Measurements from ENCODE around the gene PAF1. TPM values are rescaled to one million over a fixed set of nuclear protein-coding genes. Genes with fewer than 3 reads are reported as not detected.

Gene PAF1
- total and polyA plus RNA-seq, 2 of the 13 experiments (the other 11 are each of a cell fraction or from before 2014, with no cell fraction given): 30.2 to 31.1 TPM

GRCh38 chr19:39397360-39398296 is 6.7 kb upstream of the PAF1 start (continued):
- TF ChIP-seq ZBTB2 (CRISPR knock-in tag; IDR thresholded peaks at IDR 0.05; ENCODE audit: low read depth): no peak
- no peak for TF ChIP-seq ZNF468 (CRISPR knock-in tag; IDR thresholded peaks at IDR 0.05)
- TF ChIP-seq ZNF382 (CRISPR knock-in tag; IDR thresholded peaks at IDR 0.05; ENCODE audit: borderline replicate concordance): no peak
- peak; percentile 69 for TF ChIP-seq PPARG (CRISPR knock-in tag; conservative IDR thresholded peaks at IDR 0.05)
- TF ChIP-seq MYPOP (CRISPR knock-in tag; IDR thresholded peaks at IDR 0.05): peak; percentile 73; the same call in 1 of the 2 replicates
- TF ChIP-seq GATA4 (IDR thresholded peaks at IDR 0.05; ENCODE audit: borderline replicate concordance, low read depth): peak; percentile 69; the same call in 1 of the 2 replicates
- TF ChIP-seq NFKB2 (CRISPR knock-in tag; IDR thresholded peaks at IDR 0.05; ENCODE audit: borderline replicate concordance): no peak; the same call in 1 of the 2 replicates
- no peak for TF ChIP-seq NFE2 (CRISPR knock-in tag; IDR thresholded peaks at IDR 0.05)
- TF ChIP-seq ZNF597 (CRISPR knock-in tag; IDR thresholded peaks at IDR 0.05): no peak
- TF ChIP-seq SMAD1 (CRISPR knock-in tag; IDR thresholded peaks at IDR 0.05; ENCODE audit: borderline replicate concordance, low read depth): peak; percentile 76; the same call in 1 of the 2 replicates
- peak; percentile 97; the same call in 1 of the 2 replicates for TF ChIP-seq ZNF788 (CRISPR knock-in tag; IDR thresholded peaks at IDR 0.05; ENCODE audit: borderline replicate concordance)
- TF ChIP-seq DNMT1 (CRISPR knock-in tag; IDR thresholded peaks at IDR 0.05): peak; percentile 79; the same call in 1 of the 2 replicates
- TF ChIP-seq ZNF296 (CRISPR knock-in tag; conservative IDR thresholded peaks at IDR 0.05): no peak
- no peak for TF ChIP-seq SP2 (CRISPR knock-in tag; IDR thresholded peaks at IDR 0.05)
- peak; percentile 48; the same call in 1 of the 2 replicates for TF ChIP-seq ZNF784 (CRISPR knock-in tag; IDR thresholded peaks at IDR 0.05; ENCODE audit: borderline replicate concordance)
- peak; percentile 76 for TF ChIP-seq ASH2L (IDR thresholded peaks at IDR 0.05; ENCODE audit: insufficient read length, low read depth, low read length)
- TF ChIP-seq CEBPG (CRISPR knock-in tag; IDR thresholded peaks at IDR 0.05): peak; percentile 54
- TF ChIP-seq RNF219 (CRISPR knock-in tag; IDR thresholded peaks at IDR 0.05): 0 out of 2 replicates have a peak, but pooled peaks have one; percentile 37
- peak; percentile 60 for TF ChIP-seq SKI (IDR thresholded peaks at IDR 0.05; ENCODE audit: partially characterized antibody)
- TF ChIP-seq HOXD1 (CRISPR knock-in tag; IDR thresholded peaks at IDR 0.05): 0 out of 2 replicates have a peak, but pooled peaks have one; percentile 45
- TF ChIP-seq ZBTB21 (CRISPR knock-in tag; IDR thresholded peaks at IDR 0.05): no peak

Data from HepG2 (cell line).